Upper lobe of right lung (tissue), 1 donor: ENCODE data around the gene CEBPE. TPM values are rescaled to one million over a fixed set of nuclear protein-coding genes. Genes with fewer than 3 reads are reported as not detected.

Source experiments
- ATAC-seq: fragments of 200-7000 bp; cut with Tn5 transposase; one replicate; pipeline ENCODE4 v1.9.1; 2020; ENCODE audit warnings: mild to moderate bottlenecking, moderate library complexity
- DNase-seq: peaks from one replicate; pipeline ENCODE4 v3.0.0-alpha.2; 2020
- H3K27ac ChIP-seq: fragments of 200-600 bp; one replicate; pipeline ENCODE4 v1.8.0; 2022
- H3K27me3 ChIP-seq: fragments of 200-600 bp; one replicate; pipeline ENCODE4 v1.8.0; 2022; ENCODE audit warnings: mild to moderate bottlenecking
- H3K36me3 ChIP-seq: fragments of 200-600 bp; one replicate; pipeline ENCODE4 v1.8.0; 2022
- H3K4me1 ChIP-seq: fragments of 200-600 bp; one replicate; pipeline ENCODE4 v1.8.0; 2022
- H3K4me3 ChIP-seq: fragments of 200-600 bp; one replicate; pipeline ENCODE4 v1.8.0; 2022; ENCODE audit warnings: mild to moderate bottlenecking
- H3K9me3 ChIP-seq: fragments of 200-600 bp; one replicate; pipeline ENCODE4 v1.8.0; 2022
- intact Hi-C: fragments of 100-400 bp; cut with DNase I; formaldehyde crosslinking; loops from one replicate; pipeline ENCODE4 v1.11.0; 2022
- total RNA-seq: library from RNA; stranded (reverse); fragmentation: NEBNext Ultra II Directional; extraction: Animal tissue kit (Norgen Biotek cat#: 25700); gene quantifications from one replicate; pipeline ENCODE4 v1.2.1, GENCODE V29; 2021
- TF ChIP-seq, protein P1 (sequence below): fragments of 200-600 bp; IDR thresholded peaks from one replicate; pipeline ENCODE4 v1.8.0; 2022; ENCODE audit warnings: antibody characterized with exemption
- donor health status: DM: no; HTN: yes; CAD: no; lungs with severe emphysema.

The CEBPE gene
- total RNA-seq, 1 donor from 2014 or later = not detected

GRCh38 chr14:23095196-23096108, 23.6 kb downstream of the CEBPE start, which contains the start of gene C14orf119:
Gene C14orf119 (plus strand): TSS chr14:23095505. CDS start chr14:23097659, 2,154 bp downstream.
- intact Hi-C loops = no loop called here
- peak within 1 kb of the TSS; percentile 94 for H3K27ac ChIP-seq
- peak within 1 kb of the TSS; percentile 87 for H3K4me3 ChIP-seq
- ATAC-seq (peak; percentile 95), DNase-seq (peak; percentile 96)
- TF ChIP-seq, protein P1, sequence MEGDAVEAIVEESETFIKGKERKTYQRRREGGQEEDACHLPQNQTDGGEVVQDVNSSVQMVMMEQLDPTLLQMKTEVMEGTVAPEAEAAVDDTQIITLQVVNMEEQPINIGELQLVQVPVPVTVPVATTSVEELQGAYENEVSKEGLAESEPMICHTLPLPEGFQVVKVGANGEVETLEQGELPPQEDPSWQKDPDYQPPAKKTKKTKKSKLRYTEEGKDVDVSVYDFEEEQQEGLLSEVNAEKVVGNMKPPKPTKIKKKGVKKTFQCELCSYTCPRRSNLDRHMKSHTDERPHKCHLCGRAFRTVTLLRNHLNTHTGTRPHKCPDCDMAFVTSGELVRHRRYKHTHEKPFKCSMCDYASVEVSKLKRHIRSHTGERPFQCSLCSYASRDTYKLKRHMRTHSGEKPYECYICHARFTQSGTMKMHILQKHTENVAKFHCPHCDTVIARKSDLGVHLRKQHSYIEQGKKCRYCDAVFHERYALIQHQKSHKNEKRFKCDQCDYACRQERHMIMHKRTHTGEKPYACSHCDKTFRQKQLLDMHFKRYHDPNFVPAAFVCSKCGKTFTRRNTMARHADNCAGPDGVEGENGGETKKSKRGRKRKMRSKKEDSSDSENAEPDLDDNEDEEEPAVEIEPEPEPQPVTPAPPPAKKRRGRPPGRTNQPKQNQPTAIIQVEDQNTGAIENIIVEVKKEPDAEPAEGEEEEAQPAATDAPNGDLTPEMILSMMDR = no peak
- no peaks in the 10 kb centered on the region for H3K27me3 ChIP-seq
- no peaks in the 10 kb centered on the region for H3K9me3 ChIP-seq
- H3K36me3 ChIP-seq = peaks cover 48% of the 10 kb centered on the region
- H3K4me1 ChIP-seq = peaks cover 46% of the 10 kb centered on the region

GRCh38 chr14:23094666-23095195, 24.3 kb downstream of the CEBPE start, which contains the start of gene ACIN1:
Gene ACIN1 (minus strand): TSS chr14:23095136. CDS start chr14:23095112, 24 bp downstream.
- Histone ChIP-seq H3K27ac (peak within 1 kb of the TSS; percentile 94), H3K4me3 (peak within 1 kb of the TSS; percentile 87), H3K36me3 (peaks cover 55% of the 10 kb centered on the region), H3K27me3 (no peaks in the 10 kb centered on the region), H3K4me1 (peaks cover 41% of the 10 kb centered on the region), H3K9me3 (no peaks in the 10 kb centered on the region)
- TF ChIP-seq, protein P1 = no peak
- ATAC-seq (peak; percentile 67), DNase-seq (peak; percentile 99)
- intact Hi-C loops = no loop called here

DNA sequence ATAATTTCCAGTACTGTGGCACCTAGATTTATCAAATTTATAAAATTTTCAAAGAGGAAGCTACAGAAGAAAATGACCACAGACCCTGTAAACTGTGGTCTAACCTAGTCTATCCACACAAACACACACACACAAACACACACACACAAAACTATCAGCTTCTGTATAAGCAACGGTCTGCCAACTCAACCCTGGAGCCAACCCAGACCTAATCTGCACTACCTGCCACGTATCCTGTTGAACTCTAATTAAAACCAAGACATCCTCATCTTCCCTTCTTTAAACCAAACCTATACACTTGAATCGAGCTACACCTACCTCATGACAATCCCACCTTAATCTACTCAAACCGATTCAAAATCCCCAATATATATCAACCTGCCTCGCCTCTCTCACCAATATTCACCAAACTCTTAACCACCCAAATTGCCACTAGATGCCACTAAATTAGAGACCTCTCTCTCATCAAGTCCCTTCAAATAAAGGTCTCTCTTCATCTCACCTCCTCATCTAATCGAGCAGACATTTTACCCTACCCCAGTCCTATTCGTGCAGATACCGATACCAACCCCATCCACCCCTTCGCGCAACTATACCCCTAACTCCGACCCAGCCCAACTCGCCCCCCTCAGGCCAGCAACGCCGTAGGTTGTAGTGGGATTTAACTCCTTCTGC, 24.9 kb downstream of the CEBPE start:
- peaks cover 59% of the 10 kb centered on the region for H3K36me3 ChIP-seq
- H3K9me3 ChIP-seq = no peaks in the 10 kb centered on the region
- DNase-seq = no peak
- TF ChIP-seq, protein P1 = no peak
- peak overlapping the region; percentile 87 for H3K4me3 ChIP-seq
- no peak for ATAC-seq
- no peaks in the 10 kb centered on the region for H3K27me3 ChIP-seq
- H3K4me1 ChIP-seq = peaks cover 37% of the 10 kb centered on the region
- H3K27ac ChIP-seq = peak overlapping the region; percentile 94
- intact Hi-C loops = no loop called here

GRCh38 chr14:23093526-23093925, 25.5 kb downstream of the CEBPE start:
- peaks cover 31% of the 10 kb centered on the region for H3K4me1 ChIP-seq
- H3K4me3 ChIP-seq = peak overlapping the region; percentile 87
- no peak for DNase-seq
- H3K36me3 ChIP-seq = peaks cover 59% of the 10 kb centered on the region
- no peak for ATAC-seq
- TF ChIP-seq, protein P1 = no peak
- intact Hi-C loops = no loop called here
- no peak overlapping the region for H3K27ac ChIP-seq
- H3K9me3 ChIP-seq = no peaks in the 10 kb centered on the region
- no peaks in the 10 kb centered on the region for H3K27me3 ChIP-seq

- peaks cover 59% of the 10 kb centered on the region for H3K36me3 ChIP-seq
- intact Hi-C loops = no loop called here
- H3K4me1 ChIP-seq = peaks cover 31% of the 10 kb centered on the region
- TF ChIP-seq, protein P1 = no peak
- ATAC-seq (no peak), DNase-seq (no peak)
- H3K27me3 ChIP-seq = no peaks in the 10 kb centered on the region
- H3K4me3 ChIP-seq = no peak overlapping the region
- no peaks in the 10 kb centered on the region for H3K9me3 ChIP-seq
- no peak overlapping the region for H3K27ac ChIP-seq
Measured at GRCh38 chr14:23093104-23093503, 26.0 kb downstream of the CEBPE start.
